Measurements from ENCODE around the gene ASIC3. TPM values are rescaled to one million over a fixed set of nuclear protein-coding genes. Genes with fewer than 3 reads are reported as not detected.

Gene ASIC3
- total RNA-seq, 4 donors from 2014 or later = 2.6 to 4.3 (median 3.1) TPM

GRCh38 chr7:151074817-151075661 lies 26.7 kb downstream of the ASIC3 start:
- peaks cover 0 to 42% (median 20%) of the 10 kb centered on the region in 4 donors for H3K36me3 ChIP-seq
- H3K27me3 ChIP-seq = no peaks in the 10 kb centered on the region
- H3K9me3 ChIP-seq = no peaks in the 10 kb centered on the region
- H3K27ac ChIP-seq = no peak overlapping the region
- DNase-seq = no peak
- in situ Hi-C loops (cut with MboI; ENCODE audit: low pct_ligation_motif_present in 1 of 4, low pct_unique_long_range_greater_than_20kb in 1 of 4, low sequenced_read_pairs in 3 of 4) (no loop called here), intact Hi-C loops (cut with DNase I; ENCODE audit: low total_unique reads) (loop anchor here (5.0 kb wide), 1 partner anchor 1548 kb away; no protein-coding TSS in a partner anchor)
- H3K4me1 ChIP-seq = peaks cover 8 to 27% (median 15%) of the 10 kb centered on the region in 4 donors
- no peak for TF ChIP-seq EP300 (IDR thresholded peaks at IDR 0.05; ENCODE audit: low read depth)
- TF ChIP-seq, protein P1, sequence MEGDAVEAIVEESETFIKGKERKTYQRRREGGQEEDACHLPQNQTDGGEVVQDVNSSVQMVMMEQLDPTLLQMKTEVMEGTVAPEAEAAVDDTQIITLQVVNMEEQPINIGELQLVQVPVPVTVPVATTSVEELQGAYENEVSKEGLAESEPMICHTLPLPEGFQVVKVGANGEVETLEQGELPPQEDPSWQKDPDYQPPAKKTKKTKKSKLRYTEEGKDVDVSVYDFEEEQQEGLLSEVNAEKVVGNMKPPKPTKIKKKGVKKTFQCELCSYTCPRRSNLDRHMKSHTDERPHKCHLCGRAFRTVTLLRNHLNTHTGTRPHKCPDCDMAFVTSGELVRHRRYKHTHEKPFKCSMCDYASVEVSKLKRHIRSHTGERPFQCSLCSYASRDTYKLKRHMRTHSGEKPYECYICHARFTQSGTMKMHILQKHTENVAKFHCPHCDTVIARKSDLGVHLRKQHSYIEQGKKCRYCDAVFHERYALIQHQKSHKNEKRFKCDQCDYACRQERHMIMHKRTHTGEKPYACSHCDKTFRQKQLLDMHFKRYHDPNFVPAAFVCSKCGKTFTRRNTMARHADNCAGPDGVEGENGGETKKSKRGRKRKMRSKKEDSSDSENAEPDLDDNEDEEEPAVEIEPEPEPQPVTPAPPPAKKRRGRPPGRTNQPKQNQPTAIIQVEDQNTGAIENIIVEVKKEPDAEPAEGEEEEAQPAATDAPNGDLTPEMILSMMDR (IDR thresholded peaks at IDR 0.05) = no peak
- no peak for TF ChIP-seq POLR2A (IDR thresholded peaks at IDR 0.05)
- no peak for TF ChIP-seq POLR2AphosphoS5 (IDR thresholded peaks at IDR 0.05)
- WGBS, 2 donors (ENCODE audit: low coverage in 1 of 2) = 90% methylated on average over 25 of the region's 26 CpGs; no CpG with 5 or more reads in 1 of the 2 donors
- H3K4me3 ChIP-seq = no peak overlapping the region

- DNase-seq = no peak
- in situ Hi-C loops (cut with MboI; ENCODE audit: low pct_ligation_motif_present in 1 of 4, low pct_unique_long_range_greater_than_20kb in 1 of 4, low sequenced_read_pairs in 3 of 4) (no loop called here), intact Hi-C loops (cut with DNase I; ENCODE audit: low total_unique reads) (no loop called here)
- 82% methylated on average over 7 of the region's 7 CpGs; no CpG with 5 or more reads in 1 of the 2 donors for WGBS, 2 donors (ENCODE audit: low coverage in 1 of 2)
- peaks cover 0 to 37% (median 17%) of the 10 kb centered on the region in 4 donors for H3K36me3 ChIP-seq
- no peaks in the 10 kb centered on the region for H3K27me3 ChIP-seq
- peaks cover 9 to 27% (median 15%) of the 10 kb centered on the region in 4 donors for H3K4me1 ChIP-seq
- no peak overlapping the region for H3K4me3 ChIP-seq
- no peak overlapping the region for H3K27ac ChIP-seq
- TF ChIP-seq, protein P1 (IDR thresholded peaks at IDR 0.05) = no peak
- TF ChIP-seq POLR2A (IDR thresholded peaks at IDR 0.05) (no peak), EP300 (IDR thresholded peaks at IDR 0.05; ENCODE audit: low read depth) (no peak), POLR2AphosphoS5 (IDR thresholded peaks at IDR 0.05) (no peak)
- H3K9me3 ChIP-seq = no peaks in the 10 kb centered on the region
These were observed 27.3 kb downstream of the ASIC3 start for GRCh38 chr7:151075662-151075971.

DNA sequence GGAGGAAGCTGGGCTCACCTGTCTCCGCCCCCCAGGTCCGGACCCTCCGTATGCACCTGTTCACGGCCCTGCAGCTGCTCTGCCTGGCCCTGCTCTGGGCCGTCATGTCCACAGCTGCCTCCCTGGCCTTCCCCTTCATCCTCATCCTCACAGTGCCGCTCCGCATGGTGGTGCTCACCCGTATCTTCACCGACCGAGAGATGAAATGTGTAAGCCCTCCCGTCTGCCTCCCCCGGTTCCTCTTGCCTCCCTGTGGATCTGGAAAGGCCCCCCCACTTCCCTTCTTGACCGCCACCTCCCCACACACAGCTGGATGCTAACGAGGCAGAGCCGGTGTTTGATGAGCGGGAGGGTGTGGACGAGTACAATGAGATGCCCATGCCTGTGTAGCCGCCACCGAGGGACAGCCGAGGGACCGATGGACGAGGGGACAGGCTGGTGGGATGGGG lies 27.7 kb downstream of the ASIC3 start:
- in situ Hi-C loops (cut with MboI; ENCODE audit: low pct_ligation_motif_present in 1 of 4, low pct_unique_long_range_greater_than_20kb in 1 of 4, low sequenced_read_pairs in 3 of 4) = no loop called here
- no peaks in the 10 kb centered on the region for H3K27me3 ChIP-seq
- no peaks in the 10 kb centered on the region for H3K9me3 ChIP-seq
- no peak overlapping the region for H3K27ac ChIP-seq
- no peak overlapping the region for H3K4me3 ChIP-seq
- DNase-seq = no peak
- intact Hi-C loops (cut with DNase I; ENCODE audit: low total_unique reads) = no loop called here
- 83% methylated on average over 22 of the region's 22 CpGs; no CpG with 5 or more reads in 1 of the 2 donors for WGBS, 2 donors (ENCODE audit: low coverage in 1 of 2)
- H3K36me3 ChIP-seq = peaks cover 0 to 33% (median 15%) of the 10 kb centered on the region in 4 donors
- H3K4me1 ChIP-seq = peaks cover 9 to 29% (median 18%) of the 10 kb centered on the region in 4 donors
- no peak for TF ChIP-seq POLR2A (IDR thresholded peaks at IDR 0.05)

- no peaks in the 10 kb centered on the region for H3K27me3 ChIP-seq
- 74% methylated on average over 32 of the region's 33 CpGs; no CpG with 5 or more reads in 1 of the 2 donors for WGBS, 2 donors (ENCODE audit: low coverage in 1 of 2)
- H3K36me3 ChIP-seq = peaks cover 0 to 29% (median 13%) of the 10 kb centered on the region in 4 donors
- peaks cover 20 to 40% (median 29%) of the 10 kb centered on the region in 4 donors for H3K4me1 ChIP-seq
- in situ Hi-C loops (cut with MboI; ENCODE audit: low pct_ligation_motif_present in 1 of 4, low pct_unique_long_range_greater_than_20kb in 1 of 4, low sequenced_read_pairs in 3 of 4) = no loop called here
- H3K9me3 ChIP-seq = no peaks in the 10 kb centered on the region
- TF ChIP-seq POLR2A (IDR thresholded peaks at IDR 0.05) = no peak
- TF ChIP-seq, protein P1 (IDR thresholded peaks at IDR 0.05) = peak in 1 of 5 experiments; percentile 14
- H3K4me3 ChIP-seq = no peak overlapping the region
- no peak overlapping the region for H3K27ac ChIP-seq
- intact Hi-C loops (cut with DNase I; ENCODE audit: low total_unique reads) = no loop called here
- no peak for DNase-seq
These were observed 28.8 kb downstream of the ASIC3 start for GRCh38 chr7:151076863-151077704.

Measured in transverse colon (tissue), 4 donors.